ENCODE measurements around the gene RBM38.

The RBM38 gene

GRCh38 chr20:57458400-57459160 is 67.4 kb downstream of the RBM38 start:
- ATAC-seq (ENCODE audit: insufficient read depth, low read depth) (no peak), DNase-seq (no peak)
- no peaks in the 10 kb centered on the region for H4K20me1 ChIP-seq (ENCODE audit: insufficient read depth, low read length)
- no peak overlapping the region for H3K4me3 ChIP-seq (ENCODE audit: low read depth in 1 of 2, low read length in 2 of 2)
- no peak overlapping the region for H3K9ac ChIP-seq (ENCODE audit: low read depth, low read length)
- no peaks in the 10 kb centered on the region for H3K36me3 ChIP-seq (ENCODE audit: insufficient read depth, low read length)
- no peaks in the 10 kb centered on the region for H3K4me1 ChIP-seq (ENCODE audit: insufficient read depth, low read length)
- H3K79me2 ChIP-seq (ENCODE audit: insufficient read depth, low read length), result no peaks in the 10 kb centered on the region
- H3K27me3 ChIP-seq (ENCODE audit: insufficient read depth, low read length, poor library complexity), result peaks cover 16% of the 10 kb centered on the region
- no peak overlapping the region for H3K4me2 ChIP-seq (ENCODE audit: insufficient read depth, low read length)
- H3K9me3 ChIP-seq (ENCODE audit: insufficient read depth, low read length, severe bottlenecking), result no peaks in the 10 kb centered on the region
- H3K27ac ChIP-seq (ENCODE audit: low read length), result no peak overlapping the region
- H2AFZ ChIP-seq (ENCODE audit: low read depth, low read length), result no peak overlapping the region
- TF ChIP-seq CTCF (IDR thresholded peaks at IDR 0.05; ENCODE audit: borderline replicate concordance, extremely low read depth, low read length, poor library complexity, severe bottlenecking), result no peak
- no peak for TF ChIP-seq EZH2 (IDR thresholded peaks at IDR 0.05; ENCODE audit: borderline replicate concordance, low read depth, low read length, severe bottlenecking)

Measured in DND-41 (cell line).